ENCODE data around the gene MEIG1. TPM values are rescaled to one million over a fixed set of nuclear protein-coding genes. Genes with fewer than 3 reads are reported as not detected.

The MEIG1 gene
- total RNA-seq, 1 experiment from 2014 or later = not detected

- intact Hi-C loops (cut with micrococcal nuclease; ENCODE audit: unreplicated experiment) = loop anchor here (1.0 to 10.0 kb wide), 4 partner anchors 18 to 379 kb away; partner anchors contain the start of gene SUV39H2
- H3K4me1 ChIP-seq = peaks cover 4% of the 10 kb centered on the region; the same call in 1 of the 2 replicates
- CTCF ChIA-PET = interaction anchor here (0.6 to 2.2 kb wide), 4 partner anchors 18 to 769 kb away, joined by 3 to 12 read pairs (median 5); no protein-coding TSS in a partner anchor
- H3K9me3 ChIP-seq = no peaks in the 10 kb centered on the region
- H3K27me3 Mint-ChIP-seq (ENCODE audit: insufficient read depth, unreplicated experiment) = no peaks in the 10 kb centered on the region
- POLR2A ChIA-PET = interaction anchor here (0.5 to 2.2 kb wide), 9 partner anchors 14 to 1143 kb away, joined by 3 to 25 read pairs (median 3); partner anchors contain the start of genes CDNF, HSPA14, MSANTD7 and SUV39H2
- DNase-seq = peak; percentile 98
- no peaks in the 10 kb centered on the region for H3K9me3 Mint-ChIP-seq (ENCODE audit: unreplicated experiment)
- no peaks in the 10 kb centered on the region for H3K36me3 ChIP-seq (ENCODE audit: control insufficient read depth, insufficient read depth, low read length)
- BruUV-seq (replicated peaks) = TSS peak; percentile 98
- H3K4me3 ChIP-seq (ENCODE audit: low read depth, low read length) = peak within 1 kb of the TSS; percentile 85
- H3K4me3 Mint-ChIP-seq (ENCODE audit: unreplicated experiment) = peak within 1 kb of the TSS; percentile 87
- no peak for TF ChIP-seq CTCF (IDR thresholded peaks at IDR 0.05; ENCODE audit: insufficient read depth in 1 of 2, low read depth in 1 of 2, low read length in 1 of 2, severe bottlenecking in 1 of 2, unreplicated experiment in 1 of 2)
- H3K27me3 ChIP-seq (replicated peaks; ENCODE audit: control insufficient read depth, insufficient read depth, low read length) = no peaks in the 10 kb centered on the region
- peak within 1 kb of the TSS; percentile 99 for H3K27ac Mint-ChIP-seq (ENCODE audit: unreplicated experiment)
- H3K36me3 Mint-ChIP-seq (ENCODE audit: insufficient read depth, unreplicated experiment) = peaks cover 26% of the 10 kb centered on the region
- H3K4me1 Mint-ChIP-seq (ENCODE audit: low read depth, unreplicated experiment) = peaks cover 6% of the 10 kb centered on the region
Observed at GRCh38 chr10:14954001-14954770, 5.0 kb upstream of the MEIG1 start, which contains the start of gene DCLRE1C. Gene DCLRE1C, minus strand, starts transcription at chr10:14954096. Its CDS starts 86 bp downstream, at chr10:14954010.

- ChIA-PET POLR2A (interaction anchor here (0.6 to 2.2 kb wide), 5 partner anchors 15 to 1144 kb away, joined by 3 to 23 read pairs (median 3); partner anchors contain the start of genes CDNF, HSPA14, MSANTD7 and SUV39H2), CTCF (interaction anchor here (1.2 to 2.2 kb wide), 2 partner anchors 151 to 213 kb away, joined by 3 to 12 read pairs; no protein-coding TSS in a partner anchor)
- no peaks in the 10 kb centered on the region for H3K9me3 Mint-ChIP-seq (ENCODE audit: unreplicated experiment)
- H3K4me3 Mint-ChIP-seq (ENCODE audit: unreplicated experiment) = peak overlapping the region; percentile 87
- H3K4me1 Mint-ChIP-seq (ENCODE audit: low read depth, unreplicated experiment) = peaks cover 6% of the 10 kb centered on the region
- no peak for DNase-seq
- H3K9me3 ChIP-seq = no peaks in the 10 kb centered on the region
- H3K27me3 Mint-ChIP-seq (ENCODE audit: insufficient read depth, unreplicated experiment) = no peaks in the 10 kb centered on the region
- no peaks in the 10 kb centered on the region for H3K27me3 ChIP-seq (replicated peaks; ENCODE audit: control insufficient read depth, insufficient read depth, low read length)
- peak overlapping the region; percentile 99 for H3K27ac Mint-ChIP-seq (ENCODE audit: unreplicated experiment)
- no peaks in the 10 kb centered on the region for H3K36me3 ChIP-seq (ENCODE audit: control insufficient read depth, insufficient read depth, low read length)
- no TSS peak for BruUV-seq (replicated peaks)
- intact Hi-C loops (cut with micrococcal nuclease; ENCODE audit: unreplicated experiment) = loop anchor here (1.0 to 10.0 kb wide), 4 partner anchors 17 to 380 kb away; partner anchors contain the start of gene SUV39H2
- peaks cover 27% of the 10 kb centered on the region for H3K36me3 Mint-ChIP-seq (ENCODE audit: insufficient read depth, unreplicated experiment)
- TF ChIP-seq CTCF (IDR thresholded peaks at IDR 0.05; ENCODE audit: insufficient read depth in 1 of 2, low read depth in 1 of 2, low read length in 1 of 2, severe bottlenecking in 1 of 2, unreplicated experiment in 1 of 2) = no peak
- peaks cover 4% of the 10 kb centered on the region; the same call in 1 of the 2 replicates for H3K4me1 ChIP-seq
- peak overlapping the region; percentile 85 for H3K4me3 ChIP-seq (ENCODE audit: low read depth, low read length)
Observed at GRCh38 chr10:14954934-14955333, 4.3 kb upstream of the MEIG1 start.

GRCh38 chr10:14958872-14959220 is 342 bp upstream of the MEIG1 start:
- H3K4me1 ChIP-seq = peaks cover 9% of the 10 kb centered on the region
- POLR2A ChIA-PET = interaction anchor here (0.5 to 2.1 kb wide), 8 partner anchors 81 to 774 kb away, joined by 3 to 22 read pairs (median 7); partner anchors contain the start of genes CDNF, HSPA14, MSANTD7 and RPP38
- no peak for DNase-seq
- H3K27ac Mint-ChIP-seq (ENCODE audit: unreplicated experiment) = peak overlapping the region; percentile 100
- intact Hi-C loops (cut with micrococcal nuclease; ENCODE audit: unreplicated experiment) = loop anchor here (1.0 to 10.0 kb wide), 3 partner anchors 81 to 384 kb away; partner anchors contain the start of genes CDNF, HSPA14, MSANTD7 and SUV39H2
- no peaks in the 10 kb centered on the region for H3K36me3 ChIP-seq (ENCODE audit: control insufficient read depth, insufficient read depth, low read length)
- H3K4me1 Mint-ChIP-seq (ENCODE audit: low read depth, unreplicated experiment) = peaks cover 6% of the 10 kb centered on the region
- CTCF ChIA-PET = interaction anchor here (0.6 to 1.4 kb wide), 5 partner anchors 13 to 331 kb away, joined by 3 to 6 read pairs (median 4); partner anchors contain the start of genes CDNF, HSPA14 and MSANTD7
- H3K36me3 Mint-ChIP-seq (ENCODE audit: insufficient read depth, unreplicated experiment) = peaks cover 29% of the 10 kb centered on the region
- H3K27me3 ChIP-seq (replicated peaks; ENCODE audit: control insufficient read depth, insufficient read depth, low read length) = no peaks in the 10 kb centered on the region
- peak overlapping the region; percentile 99 for H3K4me3 Mint-ChIP-seq (ENCODE audit: unreplicated experiment)
- peak overlapping the region; percentile 62 for H3K4me3 ChIP-seq (ENCODE audit: low read depth, low read length)
- TF ChIP-seq CTCF (IDR thresholded peaks at IDR 0.05; ENCODE audit: insufficient read depth in 1 of 2, low read depth in 1 of 2, low read length in 1 of 2, severe bottlenecking in 1 of 2, unreplicated experiment in 1 of 2) = no peak
- TSS peak; percentile 84 for BruUV-seq (replicated peaks)
- no peaks in the 10 kb centered on the region for H3K9me3 Mint-ChIP-seq (ENCODE audit: unreplicated experiment)
- no peaks in the 10 kb centered on the region for H3K9me3 ChIP-seq
- H3K27me3 Mint-ChIP-seq (ENCODE audit: insufficient read depth, unreplicated experiment) = no peaks in the 10 kb centered on the region
